SK-N-SH (cell line): ENCODE data around the gene FGD4. TPM values are rescaled to one million over a fixed set of nuclear protein-coding genes. Genes with fewer than 3 reads are reported as not detected.

ENCODE experiments used
- CTCF ChIA-PET: fragments of 300-600, 350-600 bp; formaldehyde crosslinking; extraction: SDS; loops from one replicate; lab custom pipeline; 2021; lab: Yijun Ruan, JAX
- POLR2A ChIA-PET: fragments of 350-600 bp; sonication (Branson Sonifier 250); formaldehyde crosslinking; extraction: SDS; loops from one replicate; lab custom pipeline; 2020; ENCODE audit warnings: antibody characterized with exemption, inconsistent platforms; lab: Yijun Ruan, JAX
- DNase-seq: peaks from one replicate; pipeline ENCODE4 v3.0.0; 2012
- H2AFZ ChIP-seq: fragments of 200-600 bp; sonication (generic); 2 replicates; pipeline ENCODE4 v1.8.1; 2016; ENCODE audit warnings: antibody characterized with exemption, mild to moderate bottlenecking, low read depth
- H3F3A ChIP-seq: fragments of 200-600 bp; sonication (generic); replicated peaks from 2 replicates; pipeline ENCODE3; 2016; ENCODE audit warnings: antibody characterized with exemption, mild to moderate bottlenecking; ENCODE audit not compliant: insufficient read depth
- H3K27ac ChIP-seq, 2 experiments: fragments of 200-500 bp in 1 of 2; fragments of 200-600 bp in 1 of 2; sonication (Bioruptor generic) in 1 of 2; sonication (generic), shearing (Covaris generic) in 1 of 2; 2 replicates each; pipeline versions ENCODE4 v1.5.1 to v1.6.1; 2014 to 2016; ENCODE audit warnings: low read depth in 2 of 2, inconsistent platforms in 1 of 2, low read length in 1 of 2, mild to moderate bottlenecking in 1 of 2, mixed read lengths in 1 of 2
- H3K27me3 ChIP-seq: fragments of 200-600 bp; sonication (generic), shearing (Covaris generic); 2 replicates; pipeline ENCODE4 v1.6.1; 2016; ENCODE audit warnings: mixed run types; ENCODE audit not compliant: insufficient read depth
- H3K36me3 ChIP-seq, 2 experiments: fragments of 200-500 bp in 1 of 2; fragments of 200-600 bp in 1 of 2; sonication (Bioruptor generic) in 1 of 2; sonication (generic) in 1 of 2; replicated peaks in 1 of 2; 2 replicates each; pipeline versions ENCODE3 to v1.5.1; 2014 to 2016; ENCODE audit warnings: low read length in 1 of 2, mild to moderate bottlenecking in 1 of 2; ENCODE audit not compliant: insufficient read depth in 2 of 2, control insufficient read depth in 1 of 2
- H3K4me1 ChIP-seq, 2 experiments: fragments of 200-500 bp in 1 of 2; fragments of 200-600 bp in 1 of 2; sonication (Bioruptor generic) in 1 of 2; sonication (generic), shearing (Covaris generic) in 1 of 2; 2 replicates each; pipeline versions ENCODE4 v1.5.1 to v1.6.1; 2014 to 2016; ENCODE audit warnings: low read depth in 1 of 2, low read length in 1 of 2, mixed run types in 1 of 2; ENCODE audit not compliant: insufficient read depth in 2 of 2, control insufficient read depth in 1 of 2
- H3K4me2 ChIP-seq: fragments of 200-600 bp; sonication (generic), shearing (Covaris generic); 2 replicates; pipeline ENCODE4 v1.6.1; 2017; ENCODE audit warnings: mixed run types
- H3K4me3 ChIP-seq, 2 experiments: fragments of 200-500 bp in 1 of 2; fragments of 200-600 bp in 1 of 2; sonication (Bioruptor generic) in 1 of 2; sonication (generic), shearing (Covaris generic) in 1 of 2; 2 replicates each; pipeline versions ENCODE4 v1.5.1 to v1.8.1; 2014 to 2016; ENCODE audit warnings: low read depth in 2 of 2, inconsistent platforms in 1 of 2, low read length in 1 of 2, mild to moderate bottlenecking in 1 of 2, mixed read lengths in 1 of 2, moderate library complexity in 1 of 2
- H3K79me2 ChIP-seq: fragments of 200-600 bp; sonication (generic); 2 replicates; pipeline ENCODE4 v1.8.1; 2017; ENCODE audit warnings: mild to moderate bottlenecking; ENCODE audit not compliant: insufficient read depth
- H3K9ac ChIP-seq: fragments of 200-600 bp; sonication (generic); 2 replicates; pipeline ENCODE4 v1.6.1; 2017; ENCODE audit warnings: mixed run types
- H3K9me2 ChIP-seq: fragments of 200-600 bp; sonication (generic); 2 replicates; pipeline ENCODE4 v1.6.1; 2017; ENCODE audit warnings: mixed run types
- H3K9me3 ChIP-seq: fragments of 200-600 bp; sonication (generic); 2 replicates; pipeline ENCODE4 v1.6.1; 2017; ENCODE audit warnings: mixed run types, mild to moderate bottlenecking, moderate library complexity
- H4K20me1 ChIP-seq: fragments of 200-600 bp; sonication (generic); 2 replicates; pipeline ENCODE4 v1.6.1; 2017; ENCODE audit warnings: mild to moderate bottlenecking, mixed run types; ENCODE audit not compliant: insufficient read depth
- ELF1 ChIP-seq: IDR thresholded peaks from 2 replicates; pipeline ENCODE4 v1.4.0; 2012
- FOSL2 ChIP-seq: IDR thresholded peaks from 2 replicates; pipeline ENCODE4 v1.4.0; 2012; ENCODE audit warnings: low read depth, mild to moderate bottlenecking, moderate library complexity, borderline replicate concordance
- FOXJ3 ChIP-seq: sonication (generic); formaldehyde crosslinking; IDR thresholded peaks from 2 replicates; pipeline ENCODE4 v1.5.1; 2020; ENCODE audit warnings: mild to moderate bottlenecking, missing genetic modification reagents
- FOXM1 ChIP-seq: IDR thresholded peaks from 2 replicates; pipeline ENCODE4 v1.4.0; 2012; ENCODE audit warnings: low read depth, mild to moderate bottlenecking
- JUND ChIP-seq: IDR thresholded peaks from 2 replicates; pipeline ENCODE4 v1.4.0; 2012
- NFIC ChIP-seq: IDR thresholded peaks from 2 replicates; pipeline ENCODE4 v1.4.0; 2012; ENCODE audit warnings: borderline replicate concordance
- RAD21 ChIP-seq: IDR thresholded peaks from 2 replicates; pipeline ENCODE4 v1.6.1; 2012; ENCODE audit warnings: mild to moderate bottlenecking, low read length
- RCOR1 ChIP-seq: fragments of 150-350 bp; IDR thresholded peaks from 2 replicates; pipeline ENCODE4 v1.6.1; 2017; ENCODE audit warnings: antibody characterized with exemption, low read length
- RXRA ChIP-seq: IDR thresholded peaks from 2 replicates; pipeline ENCODE4 v1.4.0; 2012; ENCODE audit warnings: low read depth, mild to moderate bottlenecking, borderline replicate concordance
- SIN3A ChIP-seq: IDR thresholded peaks from 2 replicates; pipeline ENCODE4 v1.6.1; 2012; ENCODE audit warnings: low read depth, mild to moderate bottlenecking, low read length, moderate library complexity, borderline replicate concordance
- WGBS: methylation state at CpG from one replicate; pipeline ENCODE4 v1.1.6; 2017; ENCODE audit warnings: low lambda C conversion rate; 5-methylcytosine and 5-hydroxymethylcytosine counted together
- polyA plus RNA-seq, 3 experiments: library from polyadenylated mRNA; depleted of rRNA; stranded (reverse); fragments of >200 nt; gene quantifications; 2 replicates each; pipeline ENCODE4 v1.2.3, GENCODE V29; 2012
- TF ChIP-seq, protein P1 (sequence below): IDR thresholded peaks from 2 replicates; pipeline ENCODE4 v1.4.0; 2012; ENCODE audit warnings: low read depth
- TF ChIP-seq, protein P2 (sequence below): fragments of 150-350 bp; IDR thresholded peaks from 2 replicates; pipeline ENCODE4 v1.6.1; 2017; ENCODE audit warnings: antibody characterized with exemption, low read length, low read depth, borderline replicate concordance
- TF ChIP-seq, protein P3 (sequence below): fragments of 200-600 bp; sonication (generic); IDR thresholded peaks from 2 replicates; pipeline ENCODE4 v1.6.1; 2017; ENCODE audit warnings: antibody characterized with exemption, mild to moderate bottlenecking, moderate library complexity
- TF ChIP-seq, protein P4 (sequence below): IDR thresholded peaks from 2 replicates; pipeline ENCODE4; 2012
- TF ChIP-seq, protein P5 (sequence below): IDR thresholded peaks from 2 replicates; pipeline ENCODE4 v1.4.0; 2012; ENCODE audit warnings: low read depth, borderline replicate concordance

Gene FGD4
- polyA plus RNA-seq, 1 of the 3 experiments (the other 2 are of a cell fraction) = 0.26 TPM

DNA sequence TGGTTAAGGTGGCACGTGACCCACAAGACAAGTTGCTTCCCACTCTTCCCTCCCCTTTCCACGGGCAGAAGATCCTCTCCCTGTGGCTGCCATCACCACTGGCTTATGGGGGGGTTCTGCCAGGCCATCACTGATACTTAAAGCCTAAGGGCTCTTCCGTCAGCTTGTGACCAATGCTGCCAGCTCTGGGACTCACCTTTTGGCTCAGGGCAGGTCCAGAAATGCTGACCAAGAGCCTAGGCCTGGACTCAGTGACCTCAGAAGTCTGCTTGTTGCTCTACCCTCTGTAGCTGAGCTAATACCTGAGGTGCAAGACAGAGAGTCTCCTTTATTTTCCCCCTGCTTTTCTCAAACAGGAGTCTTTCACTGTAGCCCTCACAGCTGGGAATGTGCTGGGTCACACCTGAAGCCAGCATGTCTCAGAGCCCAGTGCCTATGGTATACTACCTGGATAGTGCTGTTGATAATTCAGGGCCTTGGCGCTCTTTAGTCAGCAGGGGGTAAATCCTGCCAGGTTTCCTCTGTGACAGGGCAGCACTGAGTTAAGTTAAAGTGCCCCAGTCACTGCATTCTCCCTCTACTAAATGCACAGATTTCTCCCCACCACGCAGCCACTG, 19.7 kb downstream of the FGD4 start:
- CTCF ChIA-PET = no interaction called here
- no peaks in the 10 kb centered on the region for H3K9me2 ChIP-seq
- peaks cover 0 to 5% of the 10 kb centered on the region in 2 experiments; a peak in 1 of 4 replicates for H3K4me1 ChIP-seq
- DNase-seq = no peak
- H3F3A ChIP-seq = no peaks in the 10 kb centered on the region
- no peak overlapping the region for H3K9ac ChIP-seq
- H3K27me3 ChIP-seq = no peaks in the 10 kb centered on the region
- WGBS = 73% methylated on average over 4 of the region's 5 CpGs
- no peaks in the 10 kb centered on the region for H3K36me3 ChIP-seq
- POLR2A ChIA-PET = no interaction called here
- no peak overlapping the region for H3K27ac ChIP-seq
- no peaks in the 10 kb centered on the region for H3K79me2 ChIP-seq
- H4K20me1 ChIP-seq = no peaks in the 10 kb centered on the region
- no peak overlapping the region for H3K4me3 ChIP-seq
- H3K9me3 ChIP-seq = no peaks in the 10 kb centered on the region
- H2AFZ ChIP-seq = no peak overlapping the region
- no peak overlapping the region for H3K4me2 ChIP-seq
- TF ChIP-seq, protein P1, sequence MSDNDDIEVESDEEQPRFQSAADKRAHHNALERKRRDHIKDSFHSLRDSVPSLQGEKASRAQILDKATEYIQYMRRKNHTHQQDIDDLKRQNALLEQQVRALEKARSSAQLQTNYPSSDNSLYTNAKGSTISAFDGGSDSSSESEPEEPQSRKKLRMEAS = no peak
- TF ChIP-seq RAD21 = no peak
- TF ChIP-seq ELF1 = no peak
- TF ChIP-seq JUND = no peak
- TF ChIP-seq, protein P2, sequence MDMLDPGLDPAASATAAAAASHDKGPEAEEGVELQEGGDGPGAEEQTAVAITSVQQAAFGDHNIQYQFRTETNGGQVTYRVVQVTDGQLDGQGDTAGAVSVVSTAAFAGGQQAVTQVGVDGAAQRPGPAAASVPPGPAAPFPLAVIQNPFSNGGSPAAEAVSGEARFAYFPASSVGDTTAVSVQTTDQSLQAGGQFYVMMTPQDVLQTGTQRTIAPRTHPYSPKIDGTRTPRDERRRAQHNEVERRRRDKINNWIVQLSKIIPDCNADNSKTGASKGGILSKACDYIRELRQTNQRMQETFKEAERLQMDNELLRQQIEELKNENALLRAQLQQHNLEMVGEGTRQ = no peak
- no peak for TF ChIP-seq FOXJ3 (CRISPR knock-in tag)
- TF ChIP-seq, protein P3, sequence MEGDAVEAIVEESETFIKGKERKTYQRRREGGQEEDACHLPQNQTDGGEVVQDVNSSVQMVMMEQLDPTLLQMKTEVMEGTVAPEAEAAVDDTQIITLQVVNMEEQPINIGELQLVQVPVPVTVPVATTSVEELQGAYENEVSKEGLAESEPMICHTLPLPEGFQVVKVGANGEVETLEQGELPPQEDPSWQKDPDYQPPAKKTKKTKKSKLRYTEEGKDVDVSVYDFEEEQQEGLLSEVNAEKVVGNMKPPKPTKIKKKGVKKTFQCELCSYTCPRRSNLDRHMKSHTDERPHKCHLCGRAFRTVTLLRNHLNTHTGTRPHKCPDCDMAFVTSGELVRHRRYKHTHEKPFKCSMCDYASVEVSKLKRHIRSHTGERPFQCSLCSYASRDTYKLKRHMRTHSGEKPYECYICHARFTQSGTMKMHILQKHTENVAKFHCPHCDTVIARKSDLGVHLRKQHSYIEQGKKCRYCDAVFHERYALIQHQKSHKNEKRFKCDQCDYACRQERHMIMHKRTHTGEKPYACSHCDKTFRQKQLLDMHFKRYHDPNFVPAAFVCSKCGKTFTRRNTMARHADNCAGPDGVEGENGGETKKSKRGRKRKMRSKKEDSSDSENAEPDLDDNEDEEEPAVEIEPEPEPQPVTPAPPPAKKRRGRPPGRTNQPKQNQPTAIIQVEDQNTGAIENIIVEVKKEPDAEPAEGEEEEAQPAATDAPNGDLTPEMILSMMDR = no peak
- TF ChIP-seq RXRA = no peak
- TF ChIP-seq, protein P4, sequence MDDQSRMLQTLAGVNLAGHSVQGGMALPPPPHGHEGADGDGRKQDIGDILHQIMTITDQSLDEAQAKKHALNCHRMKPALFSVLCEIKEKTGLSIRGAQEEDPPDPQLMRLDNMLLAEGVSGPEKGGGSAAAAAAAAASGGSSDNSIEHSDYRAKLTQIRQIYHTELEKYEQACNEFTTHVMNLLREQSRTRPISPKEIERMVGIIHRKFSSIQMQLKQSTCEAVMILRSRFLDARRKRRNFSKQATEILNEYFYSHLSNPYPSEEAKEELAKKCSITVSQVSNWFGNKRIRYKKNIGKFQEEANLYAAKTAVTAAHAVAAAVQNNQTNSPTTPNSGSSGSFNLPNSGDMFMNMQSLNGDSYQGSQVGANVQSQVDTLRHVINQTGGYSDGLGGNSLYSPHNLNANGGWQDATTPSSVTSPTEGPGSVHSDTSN = no peak
- no peak for TF ChIP-seq RCOR1
- TF ChIP-seq, protein P5, sequence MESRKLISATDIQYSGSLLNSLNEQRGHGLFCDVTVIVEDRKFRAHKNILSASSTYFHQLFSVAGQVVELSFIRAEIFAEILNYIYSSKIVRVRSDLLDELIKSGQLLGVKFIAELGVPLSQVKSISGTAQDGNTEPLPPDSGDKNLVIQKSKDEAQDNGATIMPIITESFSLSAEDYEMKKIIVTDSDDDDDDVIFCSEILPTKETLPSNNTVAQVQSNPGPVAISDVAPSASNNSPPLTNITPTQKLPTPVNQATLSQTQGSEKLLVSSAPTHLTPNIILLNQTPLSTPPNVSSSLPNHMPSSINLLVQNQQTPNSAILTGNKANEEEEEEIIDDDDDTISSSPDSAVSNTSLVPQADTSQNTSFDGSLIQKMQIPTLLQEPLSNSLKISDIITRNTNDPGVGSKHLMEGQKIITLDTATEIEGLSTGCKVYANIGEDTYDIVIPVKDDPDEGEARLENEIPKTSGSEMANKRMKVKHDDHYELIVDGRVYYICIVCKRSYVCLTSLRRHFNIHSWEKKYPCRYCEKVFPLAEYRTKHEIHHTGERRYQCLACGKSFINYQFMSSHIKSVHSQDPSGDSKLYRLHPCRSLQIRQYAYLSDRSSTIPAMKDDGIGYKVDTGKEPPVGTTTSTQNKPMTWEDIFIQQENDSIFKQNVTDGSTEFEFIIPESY = no peak
- no peak for TF ChIP-seq FOXM1
- TF ChIP-seq NFIC = no peak
- no peak for TF ChIP-seq SIN3A
- no peak for TF ChIP-seq FOSL2
